HG03457 (cell line): ENCODE measurements around the gene IL17B.

Experiments
- ATAC-seq: cut with Tn5 transposase; IDR thresholded peaks from one replicate; pipeline ENCODE4 v1.9.1; 2021; ENCODE audit warnings: moderate number of reproducible peaks; ENCODE audit not compliant: unreplicated experiment

The IL17B gene, protein sequence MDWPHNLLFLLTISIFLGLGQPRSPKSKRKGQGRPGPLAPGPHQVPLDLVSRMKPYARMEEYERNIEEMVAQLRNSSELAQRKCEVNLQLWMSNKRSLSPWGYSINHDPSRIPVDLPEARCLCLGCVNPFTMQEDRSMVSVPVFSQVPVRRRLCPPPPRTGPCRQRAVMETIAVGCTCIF

GRCh38 chr5:149379177-149379761 is at the start of gene IL17B:
TSS of gene IL17B (minus strand) at chr5:149379292. CDS start at chr5:149379225, 67 bp downstream.
- ATAC-seq, result no peak

GRCh38 chr5:149428032-149428431 is 48.9 kb upstream of the IL17B start:
- no peak for ATAC-seq

DNA sequence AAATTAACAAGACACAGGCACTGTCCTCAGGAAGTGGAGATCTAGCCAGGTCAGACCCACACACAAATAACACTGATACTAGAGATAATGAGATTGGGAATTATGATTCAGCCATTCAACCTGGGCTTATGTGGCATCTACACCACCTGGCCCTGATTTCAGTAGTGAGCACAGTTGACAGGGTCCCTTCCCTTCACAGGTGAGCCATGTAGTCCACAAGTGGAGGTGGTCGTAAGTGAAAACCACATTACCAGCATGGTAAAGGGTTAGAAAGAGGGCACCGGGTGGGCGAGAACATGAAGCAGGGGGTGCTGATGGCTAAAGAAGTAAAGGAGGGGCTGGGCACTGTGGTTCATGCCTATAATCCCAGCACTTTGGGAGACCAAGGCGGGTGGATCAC is 48.3 kb upstream of the IL17B start:
- no peak for ATAC-seq

DNA sequence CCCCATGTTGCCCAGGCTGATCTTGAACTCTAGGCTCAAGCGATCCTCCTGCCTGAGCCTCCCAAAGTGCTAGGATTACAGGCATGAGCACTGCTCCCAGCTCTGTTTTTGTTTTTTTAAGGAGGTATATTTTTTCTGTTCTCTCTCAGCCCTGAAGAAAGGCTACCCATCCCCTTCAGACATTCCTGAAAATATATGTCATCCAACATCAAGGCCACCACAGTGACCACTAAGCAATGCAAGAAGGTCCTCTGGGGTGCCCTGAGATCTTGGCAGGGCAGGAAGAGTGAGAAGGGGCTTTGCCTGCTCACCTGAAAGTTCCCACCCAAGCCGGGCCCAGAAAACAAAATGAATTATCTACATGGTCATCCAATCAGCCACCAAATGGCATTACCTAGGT is 47.8 kb upstream of the IL17B start:
- ATAC-seq, result no peak

- ATAC-seq, result no peak
Measured at GRCh38 chr5:149425729-149426128, 46.6 kb upstream of the IL17B start.

DNA sequence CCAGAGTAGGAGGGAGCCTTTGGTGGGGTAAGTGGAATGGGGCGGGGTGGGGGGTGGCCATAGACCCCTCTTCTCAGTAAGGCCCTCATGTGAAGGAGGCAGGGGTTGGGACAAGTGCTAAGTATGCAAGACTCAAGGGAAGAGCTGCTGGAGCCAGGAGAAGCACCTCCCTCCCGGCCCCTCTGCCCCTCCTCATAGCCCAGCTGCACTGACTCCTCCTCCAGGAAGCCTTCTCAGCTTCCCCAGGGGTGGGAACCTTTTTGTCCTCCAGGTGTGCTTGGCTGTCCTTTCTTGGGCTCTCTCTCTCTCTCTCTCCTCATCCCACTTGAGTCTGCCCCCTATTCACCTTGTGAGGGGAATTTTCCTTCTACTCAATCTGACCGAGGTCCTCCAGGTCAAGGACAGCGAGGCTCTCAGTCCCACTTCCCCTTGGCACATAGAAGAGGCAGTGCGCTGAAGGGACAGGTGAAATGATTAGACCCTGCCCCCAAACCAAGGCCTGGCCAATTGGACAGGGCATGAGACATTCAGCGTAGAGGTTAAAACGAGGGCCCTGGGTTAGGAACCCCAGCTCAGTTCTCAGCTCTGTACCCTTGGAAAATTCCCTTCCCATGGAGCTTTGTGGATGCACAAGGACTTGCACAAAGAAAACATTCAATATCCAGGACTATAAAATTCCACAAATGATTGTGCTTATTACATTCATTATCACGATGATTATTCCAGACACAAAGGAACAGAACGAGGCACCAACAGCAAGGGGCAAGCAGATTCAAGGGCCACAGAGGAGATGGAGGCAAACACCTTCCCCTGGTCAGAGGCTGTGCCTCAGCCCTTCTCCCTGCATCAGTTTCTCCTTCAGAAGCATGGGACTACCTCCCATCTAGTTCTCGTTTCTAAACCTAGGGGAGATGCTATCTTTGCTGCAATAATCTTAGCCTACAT is 45.6 kb upstream of the IL17B start:
- ATAC-seq, result no peak

DNA sequence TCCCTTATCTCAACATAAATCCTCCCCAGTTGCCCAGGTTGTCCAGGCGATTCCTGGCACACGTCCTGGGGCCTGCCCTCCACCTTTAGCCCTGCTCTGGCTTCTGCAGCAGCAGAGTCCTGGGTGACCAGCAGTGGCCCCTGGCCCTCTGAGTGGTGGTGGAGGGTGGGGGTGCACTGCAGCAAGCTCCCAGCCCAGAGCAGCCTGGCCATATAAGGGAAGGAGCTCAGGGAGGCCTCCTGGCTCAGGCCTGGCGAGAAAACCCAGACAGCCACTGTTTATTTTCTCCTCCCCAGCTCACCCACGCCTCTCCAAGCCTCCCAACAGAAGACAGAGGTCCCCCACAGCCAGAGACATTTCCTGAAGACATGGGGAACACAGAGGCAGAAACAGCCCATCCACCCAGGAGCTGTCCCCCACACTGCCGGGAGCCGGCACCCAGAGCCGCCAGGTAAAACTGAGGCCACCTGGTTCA is 44.7 kb upstream of the IL17B start:
- no peak for ATAC-seq

GRCh38 chr5:149423049-149423793 is 44.1 kb upstream of the IL17B start:
- no peak for ATAC-seq

DNA sequence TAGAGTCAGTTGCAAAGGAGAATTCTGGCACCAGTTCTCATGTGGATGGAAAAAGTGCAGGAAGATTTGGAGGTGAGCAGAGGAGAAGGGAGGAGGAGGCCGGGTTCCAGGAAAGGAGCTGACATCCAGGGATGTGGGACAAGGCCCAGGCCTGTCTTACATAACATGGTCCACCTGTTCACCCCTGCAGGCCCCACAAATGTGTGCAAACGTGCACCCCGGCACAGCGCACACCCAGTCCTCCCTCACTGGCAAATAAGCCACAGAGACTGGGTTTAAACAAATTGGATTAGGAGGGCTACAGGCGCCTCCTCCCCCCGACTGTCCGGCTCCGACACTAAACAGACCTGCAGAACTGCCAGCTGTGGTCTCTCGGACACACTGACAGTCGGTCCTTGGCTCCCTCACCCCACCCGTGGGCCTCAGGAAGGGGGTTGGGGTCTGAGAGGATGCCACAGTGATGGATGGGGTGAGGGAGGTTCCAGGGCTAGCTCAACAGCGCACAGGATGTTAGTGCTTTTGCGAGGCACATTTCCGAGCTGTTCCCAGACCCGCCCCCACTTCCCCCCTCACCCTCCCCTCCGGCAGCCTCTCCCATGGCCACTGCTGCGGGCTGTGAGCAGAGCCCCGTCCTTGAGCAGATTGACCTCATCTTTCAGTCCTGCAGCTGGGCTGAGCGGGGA is 43.4 kb upstream of the IL17B start:
- no peak for ATAC-seq

DNA sequence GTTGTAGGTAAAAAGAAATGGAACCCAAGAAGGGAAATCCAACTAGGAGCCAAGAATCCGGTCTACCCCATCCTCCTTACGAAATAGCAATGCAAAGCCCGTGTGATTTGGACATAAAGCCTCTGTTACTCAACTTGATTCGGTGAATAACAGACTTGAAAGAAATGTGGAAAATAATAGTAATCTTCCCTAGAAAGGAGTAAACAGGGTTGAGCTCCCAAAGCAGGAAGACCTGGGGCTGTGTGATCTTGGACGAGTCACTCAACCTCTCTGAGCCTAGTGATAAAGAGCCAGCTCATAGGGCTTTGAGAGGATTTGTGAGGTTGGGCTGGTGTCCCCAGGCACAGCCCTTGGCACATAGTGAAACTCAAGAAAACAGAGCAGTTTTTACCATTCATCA is 42.7 kb upstream of the IL17B start:
- no peak for ATAC-seq

DNA sequence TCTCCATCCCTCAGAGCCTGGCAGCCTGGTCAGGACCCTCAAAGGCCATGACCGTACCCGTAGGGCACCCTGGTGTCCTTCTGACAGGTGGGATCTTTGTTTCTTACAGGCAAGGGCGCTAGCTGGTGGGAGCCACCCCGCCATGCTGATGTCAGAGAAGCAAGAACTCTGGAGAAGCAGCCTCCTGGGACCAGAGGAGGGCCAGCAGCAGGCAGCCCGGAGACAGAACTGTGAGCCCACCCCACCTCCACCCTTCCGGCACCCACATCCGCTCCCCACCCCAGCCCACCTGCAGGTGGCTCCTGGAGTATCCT is 42.2 kb upstream of the IL17B start:
- no peak for ATAC-seq

DNA sequence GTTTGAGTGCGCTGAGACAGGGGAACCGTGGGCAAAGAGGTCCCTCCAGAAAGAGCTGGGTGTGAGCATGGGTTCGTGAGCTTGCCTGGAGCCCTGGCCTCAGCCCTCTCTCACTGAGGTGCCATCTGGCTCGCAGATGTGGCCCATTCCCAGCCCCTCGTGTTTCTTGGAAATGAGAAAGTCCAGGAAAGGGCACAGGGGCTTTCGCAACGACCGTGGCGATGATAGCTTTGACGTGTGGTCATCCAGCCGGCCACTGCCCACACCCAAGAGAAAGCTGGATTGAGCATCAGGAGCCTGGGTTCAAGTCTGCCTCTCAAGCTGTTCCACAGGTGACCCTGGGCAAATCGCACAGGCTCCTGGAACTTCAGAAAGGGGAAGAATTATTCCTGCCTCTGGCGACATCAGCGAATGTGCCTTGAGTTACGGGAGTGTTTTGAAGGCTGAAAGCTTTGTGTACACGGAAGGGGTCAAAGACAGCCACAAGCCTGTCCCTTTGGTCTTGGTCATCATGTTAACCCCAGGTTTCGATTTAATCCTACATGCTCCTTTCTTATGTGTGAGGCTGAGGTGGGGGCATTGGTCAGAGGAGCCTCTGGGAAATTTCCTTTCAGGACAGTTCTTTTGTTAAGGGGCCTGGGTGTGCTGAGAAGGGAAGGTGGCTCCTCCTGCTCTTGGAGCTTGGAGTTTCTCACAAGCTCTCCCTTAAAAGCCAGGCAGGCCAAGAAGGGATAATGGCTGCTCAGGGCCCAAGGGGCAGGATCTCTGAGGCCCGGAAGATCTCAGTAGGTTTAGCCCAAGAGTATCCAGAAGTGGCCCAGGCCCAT is 41.7 kb upstream of the IL17B start:
- no peak for ATAC-seq

GRCh38 chr5:149419859-149420544 is 40.9 kb upstream of the IL17B start:
- ATAC-seq, result no peak

GRCh38 chr5:149419532-149419858 is 40.4 kb upstream of the IL17B start:
- ATAC-seq, result no peak

DNA sequence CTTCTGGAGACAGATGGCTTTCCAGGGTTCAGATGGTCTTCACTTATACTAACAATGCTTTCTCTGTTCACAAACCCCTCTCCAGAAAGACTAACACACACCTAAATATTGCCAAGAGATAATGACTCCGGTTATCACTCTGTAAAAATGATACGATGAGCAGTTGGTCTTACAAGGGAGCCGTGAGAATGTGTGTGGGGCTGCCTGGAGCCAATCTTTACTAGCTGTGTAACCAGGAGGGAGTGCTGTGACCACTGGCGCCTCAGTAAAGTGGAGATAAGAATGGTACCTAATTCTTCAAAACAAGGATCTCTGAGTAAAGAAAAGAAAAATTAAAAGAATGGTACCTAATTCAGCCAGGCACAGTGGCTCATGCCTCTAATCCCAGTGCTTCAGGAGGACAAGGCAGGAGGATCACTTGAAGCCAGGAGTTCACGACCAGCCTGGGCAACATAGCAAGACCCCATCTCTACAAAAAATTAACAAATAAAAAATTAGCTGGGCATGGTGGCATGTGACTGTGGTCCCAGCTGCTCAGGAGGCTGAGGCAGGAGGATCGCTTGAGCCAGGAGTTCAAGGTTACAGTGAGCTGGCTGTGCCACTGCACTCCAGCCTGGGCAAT is 39.9 kb upstream of the IL17B start:
- no peak for ATAC-seq

DNA sequence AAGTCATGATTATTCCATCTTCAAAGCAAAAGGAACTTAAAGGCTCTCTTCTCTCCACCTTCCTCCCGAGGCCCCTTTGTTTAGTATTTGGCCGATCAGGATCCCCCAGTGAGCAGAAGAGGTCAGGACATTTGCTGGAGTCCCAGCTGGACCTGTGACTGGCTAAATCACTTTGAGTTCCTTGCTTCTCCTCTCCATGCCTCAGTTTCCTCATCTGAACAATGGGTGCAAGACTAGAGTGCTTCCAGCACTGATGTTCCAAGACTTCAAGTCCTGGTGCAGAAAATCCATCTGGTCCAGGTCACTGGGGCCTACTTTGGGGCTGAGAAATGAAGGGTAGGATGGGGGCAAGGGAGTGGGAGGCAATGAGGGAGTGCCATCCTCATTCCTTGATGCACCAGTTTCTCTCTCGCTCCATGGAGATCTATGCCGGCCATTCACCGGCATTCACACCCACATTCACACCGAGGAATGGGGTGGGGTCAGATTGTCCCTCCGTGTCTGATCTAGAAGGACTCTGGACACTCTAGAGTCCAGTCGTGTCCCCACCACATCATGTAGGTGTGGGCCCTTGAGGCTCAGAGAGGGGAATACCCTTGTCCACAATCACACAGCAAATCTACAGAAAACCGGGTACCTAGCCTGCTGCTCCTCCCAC is 38.7 kb upstream of the IL17B start:
- ATAC-seq, result no peak

- no peak for ATAC-seq
Measured at GRCh38 chr5:149416987-149417710, 38.1 kb upstream of the IL17B start.
